ENCODE measurements around the gene DNAAF8.

The DNAAF8 gene

DNA sequence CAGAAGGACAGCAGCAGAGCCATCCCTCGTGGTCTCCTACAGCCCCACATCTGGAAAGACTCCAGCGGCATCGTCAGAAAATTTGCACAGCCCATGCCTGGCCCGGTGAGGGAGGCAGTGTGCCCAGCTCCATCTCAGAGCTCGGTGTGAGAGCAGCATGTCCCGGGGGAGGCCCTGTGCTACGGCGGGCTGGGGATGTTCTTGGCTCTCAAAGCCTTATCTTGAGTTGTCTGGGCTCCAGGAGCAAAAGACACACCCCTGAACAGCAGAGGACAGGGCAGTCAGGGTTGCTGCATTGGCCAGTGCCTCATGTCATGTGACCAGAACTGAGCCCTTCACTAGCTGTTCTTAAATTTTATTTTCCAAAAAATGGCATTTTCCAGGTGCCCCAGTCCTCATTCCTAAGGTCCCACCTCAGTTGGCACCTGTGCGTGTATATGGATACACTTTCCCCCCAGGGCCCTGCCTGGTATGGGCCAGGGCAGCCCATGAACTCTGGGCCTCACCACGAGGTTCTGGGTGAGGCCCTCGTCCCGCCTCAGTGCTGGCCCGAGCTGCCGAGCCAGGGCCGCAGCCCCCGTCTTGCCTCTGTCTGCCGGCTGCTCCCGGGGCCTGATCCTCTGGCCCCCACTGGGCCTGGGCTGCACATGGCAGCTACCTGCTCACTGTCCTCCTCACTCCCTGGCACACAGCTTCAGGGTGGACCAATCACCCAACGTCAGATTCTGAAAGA is 38.0 kb upstream of the DNAAF8 start:
- no peak for DNase-seq

DNA sequence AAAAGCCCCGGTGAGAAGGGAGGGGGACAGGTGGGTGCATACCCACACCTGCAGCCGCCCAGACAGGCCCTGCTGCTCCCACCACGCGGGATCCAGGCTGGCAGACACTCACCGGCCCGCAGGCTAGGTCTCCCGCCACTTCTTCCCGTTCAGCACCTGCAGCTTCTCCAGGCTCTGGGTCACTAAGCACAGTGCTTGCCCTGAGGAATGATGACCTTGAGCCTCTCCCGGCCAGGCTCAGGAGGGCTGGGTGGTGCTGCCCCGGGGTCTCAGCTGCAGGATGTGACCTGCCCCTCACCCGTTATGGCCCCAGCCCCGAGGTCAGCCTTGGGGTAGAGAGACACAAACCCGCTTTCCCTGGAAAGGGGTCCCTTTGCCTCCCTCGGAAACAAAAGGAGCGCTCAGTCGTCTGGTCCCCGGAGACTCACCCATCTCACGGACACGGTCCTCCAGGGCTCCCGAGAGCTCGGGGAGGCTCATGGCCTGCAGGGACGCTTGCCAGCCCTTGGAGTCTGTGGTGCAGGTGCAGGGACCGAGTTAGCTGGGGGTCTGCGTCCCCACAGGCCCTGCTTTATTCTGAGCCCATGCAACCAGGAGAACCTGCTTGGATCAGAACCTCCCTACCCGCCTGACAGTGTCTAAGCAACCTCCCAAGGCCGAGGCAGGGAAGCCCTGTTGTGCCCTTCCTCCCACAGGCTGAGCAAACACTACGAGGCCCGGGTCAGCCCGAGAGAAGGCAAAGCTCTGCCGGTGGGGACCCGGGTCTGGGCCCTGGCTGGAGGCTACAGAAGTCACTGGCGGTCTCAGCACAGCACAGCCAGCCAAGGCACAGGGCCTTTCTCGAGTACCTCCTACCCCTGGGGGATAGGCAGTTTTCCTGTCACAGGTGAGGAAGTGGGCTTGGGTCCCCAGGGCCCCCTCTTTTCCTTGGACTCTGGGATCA is 37.2 kb upstream of the DNAAF8 start:
- DNase-seq, result no peak

DNA sequence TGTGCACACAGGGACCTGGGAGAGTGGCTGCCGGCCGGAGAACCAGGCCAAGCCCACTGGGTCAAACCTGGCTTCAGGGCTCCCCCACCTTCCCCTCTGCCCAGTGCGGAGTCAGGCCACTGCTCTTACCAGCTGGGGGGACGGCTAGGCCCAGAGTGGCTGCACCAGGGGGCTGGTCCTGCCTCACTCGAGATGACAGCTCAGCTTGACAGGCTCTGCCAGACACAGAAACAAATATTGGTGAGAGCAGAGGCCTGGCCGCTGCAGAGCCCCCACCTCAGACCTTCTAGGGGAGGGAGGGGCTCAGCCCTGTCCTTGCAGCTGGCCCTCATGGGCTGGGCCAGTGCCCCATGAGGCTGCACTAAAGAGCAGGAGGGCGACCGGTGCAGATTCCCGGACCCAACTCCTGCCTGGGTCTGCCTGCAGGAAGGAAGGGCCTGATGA is 36.5 kb upstream of the DNAAF8 start:
- no peak for DNase-seq

DNA sequence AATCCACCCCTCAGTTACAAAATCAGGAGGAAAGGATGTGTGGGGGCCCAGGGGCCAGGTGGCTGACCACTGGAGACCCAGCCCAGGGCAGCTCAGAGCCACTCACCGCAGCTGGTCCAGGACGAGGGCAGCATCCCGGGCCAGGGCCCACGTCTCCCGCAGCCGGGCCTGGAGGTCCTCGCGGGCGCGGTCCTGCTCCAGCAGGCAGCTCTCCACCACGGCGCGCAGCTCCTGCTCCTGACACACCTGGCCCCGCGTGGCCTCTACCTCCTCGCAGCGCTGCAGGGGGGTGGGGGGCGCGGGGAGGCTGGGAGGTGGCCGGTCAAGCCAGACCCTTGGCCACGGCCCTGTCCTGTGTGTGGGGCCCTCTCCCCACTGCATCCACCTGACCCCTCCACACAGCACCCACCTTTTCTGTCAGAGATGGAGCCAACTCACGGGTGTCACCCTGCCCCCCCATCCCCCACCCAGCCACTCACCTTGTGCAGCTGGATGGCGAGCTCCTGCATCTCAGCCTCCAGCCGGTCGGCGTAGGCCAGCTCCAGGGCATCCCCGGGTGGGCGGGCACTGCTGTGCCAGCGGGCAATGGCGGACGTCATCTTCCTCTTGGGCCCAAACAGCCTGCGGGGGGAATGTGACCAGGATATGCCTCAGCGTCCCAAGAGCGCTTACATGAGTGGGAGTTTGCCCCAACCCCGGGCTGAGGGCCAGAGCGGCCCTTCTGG is 35.9 kb upstream of the DNAAF8 start:
- no peak for DNase-seq

DNA sequence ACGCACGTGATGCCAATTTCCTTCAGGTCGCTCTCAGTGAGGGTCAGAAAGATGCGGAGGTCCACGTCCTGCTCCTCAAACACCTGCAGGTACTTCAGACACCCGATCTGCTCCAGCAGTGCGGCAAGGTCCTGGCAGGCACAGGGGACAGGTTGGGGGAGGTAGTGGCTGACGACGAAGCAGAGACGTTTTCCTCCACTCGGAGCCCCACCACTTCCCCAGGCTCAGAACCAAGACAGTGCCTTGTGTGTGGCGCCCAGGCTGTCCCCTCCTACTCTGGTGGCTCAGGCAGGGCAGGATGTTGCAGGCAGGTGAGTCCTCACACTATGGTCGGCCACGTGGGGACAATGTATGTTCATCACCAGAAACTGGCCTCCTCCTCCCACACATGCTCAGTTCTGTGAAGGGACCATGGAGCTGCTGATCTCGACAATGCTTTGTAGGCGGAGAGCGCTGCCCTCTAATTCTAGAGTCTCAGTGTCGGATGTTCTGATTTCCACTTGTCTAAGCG is 35.2 kb upstream of the DNAAF8 start:
- DNase-seq, result no peak

DNA sequence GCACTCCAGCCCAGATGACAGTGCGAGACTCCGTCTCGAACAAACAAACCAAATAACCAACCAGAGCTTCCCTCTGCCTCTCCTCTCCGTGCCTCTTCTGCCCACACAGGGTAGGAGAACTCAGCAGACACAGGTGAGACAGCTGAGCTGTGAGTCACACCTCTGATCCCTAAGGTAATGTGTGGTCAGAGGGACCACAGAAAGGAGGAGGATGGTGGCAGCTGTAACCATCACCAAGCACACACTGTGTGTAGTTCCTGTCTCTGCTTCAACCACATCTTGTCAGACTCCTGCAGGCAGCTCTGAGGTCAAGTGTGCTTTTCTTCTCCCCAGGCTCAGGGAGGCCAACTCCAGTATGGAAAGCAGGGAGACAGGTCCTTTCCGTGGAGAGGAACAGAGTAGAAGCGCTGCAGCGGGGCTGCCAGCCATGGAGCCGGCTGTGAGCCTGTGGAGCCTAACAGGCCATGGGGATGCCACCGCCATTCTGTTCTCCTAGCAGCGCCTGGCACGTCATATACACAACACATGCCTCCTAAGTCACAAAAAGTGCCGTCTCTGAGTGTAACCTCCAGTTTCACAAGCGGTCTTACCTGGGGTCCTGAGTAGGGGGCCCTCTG is 33.8 kb upstream of the DNAAF8 start:
- DNase-seq, result no peak

DNA sequence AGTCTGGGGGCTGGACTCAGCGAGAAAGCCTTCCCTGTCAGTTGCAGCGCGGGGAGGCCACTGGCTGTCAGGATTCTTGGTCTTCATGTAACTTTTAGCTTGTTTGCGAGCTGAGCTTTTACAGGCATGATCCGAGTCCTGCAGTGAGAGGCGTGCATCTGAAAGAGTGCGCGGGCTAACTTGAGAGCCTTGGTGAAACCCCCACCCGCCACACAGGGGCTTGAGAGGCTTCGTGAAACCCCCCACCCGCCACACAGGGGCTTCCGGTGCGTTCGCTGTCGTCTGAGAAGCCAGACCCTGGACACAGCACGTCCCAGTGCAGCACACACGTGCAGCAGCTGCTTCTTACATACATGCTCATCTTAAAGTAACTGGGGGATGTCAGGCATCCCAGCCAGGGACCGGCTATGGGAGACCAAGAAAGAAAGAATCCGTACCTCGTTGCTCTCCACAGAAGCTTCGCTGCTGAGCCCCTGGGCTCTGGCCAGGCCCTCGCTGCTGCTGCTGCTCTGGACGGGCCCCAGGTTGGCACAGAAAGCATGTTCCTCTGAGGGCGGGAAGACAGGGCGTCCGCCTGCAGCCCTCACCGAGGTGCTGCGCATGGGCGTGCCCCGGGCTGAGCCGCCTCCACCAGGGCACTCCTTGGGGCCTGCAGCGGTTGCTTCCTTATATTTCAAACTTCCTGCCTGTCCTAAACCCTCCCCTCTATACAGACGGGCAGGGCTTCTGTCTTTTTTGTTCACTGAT is 33.2 kb upstream of the DNAAF8 start:
- no peak for DNase-seq

DNA sequence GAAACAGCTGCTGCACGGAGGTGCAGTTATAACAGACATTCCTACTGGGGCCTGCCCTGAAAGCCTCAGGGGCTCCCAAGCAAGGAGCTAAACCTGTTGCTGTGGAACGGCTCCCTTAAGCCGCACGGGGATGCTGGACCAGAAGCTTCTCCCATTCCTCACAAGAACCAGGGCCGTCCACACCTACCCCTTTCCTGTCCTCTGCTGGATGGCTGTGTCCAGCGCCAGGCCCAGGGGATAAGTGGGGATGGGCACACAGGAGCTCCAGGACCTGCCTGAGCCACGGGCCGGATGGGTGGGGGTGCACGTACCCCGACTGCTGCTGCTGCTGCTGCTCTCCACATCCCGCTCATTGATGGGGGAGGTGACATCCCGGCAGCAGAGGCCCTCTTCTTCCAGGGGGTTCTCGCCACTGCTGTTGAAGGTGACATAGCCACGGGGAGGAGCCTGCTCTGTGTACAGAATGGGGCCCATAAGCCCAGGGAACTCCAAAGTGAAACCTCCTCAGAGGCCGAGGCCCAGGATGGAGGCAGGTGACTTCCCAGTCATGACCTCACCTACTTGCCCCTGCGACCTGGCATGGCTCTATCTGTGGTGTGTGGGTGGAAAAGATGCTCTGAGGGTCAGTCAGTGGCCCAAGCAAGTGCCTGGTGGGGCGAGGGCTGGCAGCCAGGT is 32.4 kb upstream of the DNAAF8 start:
- no peak for DNase-seq

DNA sequence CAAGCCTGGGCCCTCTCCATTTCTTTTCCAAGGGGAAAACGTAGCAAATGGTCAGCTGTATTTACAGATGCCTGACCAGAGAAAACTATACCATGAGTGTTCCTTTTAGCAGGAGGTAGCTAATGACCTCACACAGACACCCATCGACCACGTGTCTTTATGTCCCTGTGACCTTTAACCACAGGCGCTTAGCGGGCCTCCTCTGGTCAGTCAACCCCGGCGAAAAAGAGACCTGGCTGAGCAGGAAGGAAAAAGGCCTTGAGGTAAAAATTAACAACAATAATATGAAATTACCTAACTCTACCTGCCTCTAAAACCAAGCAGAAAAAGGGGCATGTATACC is 31.9 kb upstream of the DNAAF8 start:
- DNase-seq, result no peak

DNA sequence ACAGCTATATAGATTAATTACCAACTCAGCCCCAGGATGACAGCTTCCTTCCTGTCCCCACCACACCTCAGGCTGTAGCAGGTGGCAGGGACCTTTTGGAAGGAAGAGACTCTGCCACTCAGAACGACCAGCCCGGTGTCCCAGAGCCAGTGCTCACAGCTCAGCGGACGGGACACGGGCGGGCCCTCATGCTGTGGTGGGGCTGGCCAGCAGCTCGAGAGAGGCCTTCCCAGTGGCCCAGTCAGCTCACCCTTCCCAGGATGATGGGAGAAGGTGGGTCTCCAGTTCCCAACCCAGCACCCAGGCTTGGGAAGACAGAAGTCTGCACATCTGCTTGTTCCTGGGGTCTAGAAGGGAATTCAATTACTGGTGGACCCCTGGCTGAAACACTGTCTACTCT is 30.4 kb upstream of the DNAAF8 start:
- DNase-seq, result no peak

DNA sequence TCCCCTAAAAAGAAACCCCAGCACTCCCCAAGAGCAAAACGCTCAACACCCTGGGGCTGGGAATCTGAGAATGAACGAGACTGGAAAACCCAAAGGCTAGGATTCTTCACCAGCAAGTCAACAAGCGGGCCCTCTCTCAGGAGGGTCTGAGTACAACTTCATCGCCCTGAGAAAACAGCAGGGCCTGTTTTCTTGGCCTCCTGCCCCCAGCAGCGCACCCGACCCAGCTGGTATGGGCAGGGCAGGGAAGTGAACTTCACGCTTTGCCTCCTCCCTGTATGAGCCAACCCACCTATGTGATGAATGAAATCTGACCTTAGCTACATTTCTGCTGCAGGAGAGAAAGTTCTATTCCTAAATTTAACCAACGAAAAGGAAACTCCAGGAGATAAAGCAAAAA is 29.8 kb upstream of the DNAAF8 start:
- no peak for DNase-seq

DNA sequence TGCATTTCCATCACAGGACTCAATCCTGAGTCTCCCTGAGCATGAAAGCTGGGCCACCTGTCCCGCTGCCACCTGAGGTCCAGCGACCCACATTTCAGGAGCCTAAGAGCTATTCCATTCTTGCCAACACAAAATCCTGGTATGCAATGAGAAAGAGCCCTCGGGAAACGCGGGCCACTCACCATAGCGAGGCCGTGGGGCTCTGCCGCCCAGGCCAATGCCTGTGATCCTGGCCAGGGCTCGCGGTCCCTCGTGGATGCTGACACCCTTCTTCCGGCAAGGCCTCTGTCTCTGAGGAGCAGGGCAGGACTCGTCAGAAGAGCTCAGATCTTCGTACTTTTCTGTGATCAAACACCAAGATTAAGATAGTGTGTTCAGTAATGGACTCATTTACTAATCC is 29.4 kb upstream of the DNAAF8 start:
- no peak for DNase-seq

DNA sequence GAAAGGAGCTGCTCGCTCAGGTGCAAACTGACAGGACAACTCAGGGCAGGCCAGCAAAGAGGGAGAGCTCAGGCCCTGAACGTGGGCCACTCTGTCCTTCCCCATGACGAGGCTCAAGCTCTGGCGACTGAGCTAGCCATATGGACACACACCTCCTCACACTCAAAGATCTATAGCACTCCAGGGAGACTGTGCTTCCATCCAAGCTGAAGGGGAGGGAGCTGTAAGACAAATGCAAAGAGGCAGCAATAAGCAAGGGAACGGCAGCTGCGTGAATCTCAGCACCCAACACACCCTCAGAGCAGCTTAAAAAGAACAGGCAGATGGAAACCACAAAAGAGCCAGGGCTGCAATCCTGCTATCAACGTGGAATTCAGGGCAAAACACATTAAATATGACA is 27.5 kb upstream of the DNAAF8 start:
- DNase-seq, result no peak

DNA sequence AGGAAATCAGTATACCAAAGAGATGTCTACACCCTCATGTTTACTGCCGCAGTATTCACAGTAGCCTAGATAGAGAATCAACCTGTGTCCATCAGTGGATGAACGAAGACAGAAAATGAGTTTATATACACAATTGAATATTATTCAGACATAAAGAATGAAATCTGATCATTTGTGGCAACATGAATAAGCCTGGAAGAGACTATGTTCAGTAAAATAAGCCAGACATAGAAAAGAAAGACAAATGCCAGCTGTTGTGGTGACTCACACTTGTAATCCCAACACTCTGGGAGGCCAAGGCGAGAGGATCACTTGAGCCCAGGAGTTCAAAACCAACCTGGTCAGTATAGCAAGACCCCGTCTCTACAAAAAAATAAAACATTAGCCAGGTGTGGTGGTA is 24.9 kb upstream of the DNAAF8 start:
- DNase-seq, result no peak

DNA sequence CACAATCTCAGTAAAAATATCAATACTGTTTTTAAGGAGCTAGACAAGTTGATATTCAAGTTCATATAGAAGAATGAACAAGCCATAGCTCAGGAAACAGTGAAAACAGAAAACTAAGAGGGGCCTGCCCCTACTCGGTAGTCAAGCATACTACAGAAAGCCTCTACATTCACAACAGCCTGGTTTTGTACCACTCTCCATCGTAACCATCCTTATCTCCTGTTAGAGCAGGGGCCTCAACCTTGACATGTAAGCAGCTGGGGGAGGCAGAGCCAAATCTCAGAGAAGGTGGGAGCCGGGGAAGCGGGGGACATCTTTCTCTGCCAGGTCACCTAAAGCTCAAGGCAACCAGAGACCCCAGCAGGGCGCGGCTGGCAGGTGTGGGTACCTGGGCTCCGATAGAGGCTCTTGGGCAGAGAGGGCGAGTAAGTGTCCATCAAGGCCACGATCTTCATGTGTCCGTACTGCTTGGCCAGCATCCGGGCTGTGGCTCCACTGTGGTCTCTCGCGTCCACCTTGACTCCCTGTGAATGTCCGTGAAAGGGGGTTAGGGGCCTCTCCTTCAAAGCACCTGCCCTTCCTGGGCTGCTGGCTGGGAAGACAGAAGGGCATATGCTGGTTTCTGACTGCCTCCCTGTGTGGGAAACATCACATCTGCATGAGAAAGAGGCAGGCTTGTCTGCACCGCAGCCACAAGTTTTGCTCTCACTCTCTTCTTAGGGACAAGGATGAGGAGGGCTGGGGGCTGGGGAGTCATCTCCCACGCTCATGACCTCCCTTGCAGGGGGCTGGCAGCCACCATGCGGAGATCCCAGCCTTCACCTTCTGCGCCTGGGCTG is 20.5 kb upstream of the DNAAF8 start:
- DNase-seq, result no peak

DNA sequence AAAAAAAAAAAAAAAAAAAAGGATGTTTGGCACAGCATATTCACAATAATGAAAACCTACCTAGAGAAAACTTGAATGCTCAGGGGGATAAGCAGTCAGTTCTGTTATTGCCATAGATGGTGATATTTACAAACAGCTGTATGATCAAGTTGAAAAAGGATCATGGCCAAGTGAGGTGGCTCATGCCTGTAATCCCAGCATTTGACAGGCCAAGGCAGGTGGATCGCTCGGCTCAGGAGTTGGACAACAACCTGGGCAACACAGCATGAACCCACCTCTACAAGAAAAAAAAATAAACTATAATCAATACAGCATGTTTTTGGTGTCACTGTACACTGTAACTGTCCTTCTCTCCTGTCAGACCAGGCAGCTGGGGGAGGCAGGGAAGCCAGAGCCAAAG is 19.3 kb upstream of the DNAAF8 start:
- no peak for DNase-seq

DNA sequence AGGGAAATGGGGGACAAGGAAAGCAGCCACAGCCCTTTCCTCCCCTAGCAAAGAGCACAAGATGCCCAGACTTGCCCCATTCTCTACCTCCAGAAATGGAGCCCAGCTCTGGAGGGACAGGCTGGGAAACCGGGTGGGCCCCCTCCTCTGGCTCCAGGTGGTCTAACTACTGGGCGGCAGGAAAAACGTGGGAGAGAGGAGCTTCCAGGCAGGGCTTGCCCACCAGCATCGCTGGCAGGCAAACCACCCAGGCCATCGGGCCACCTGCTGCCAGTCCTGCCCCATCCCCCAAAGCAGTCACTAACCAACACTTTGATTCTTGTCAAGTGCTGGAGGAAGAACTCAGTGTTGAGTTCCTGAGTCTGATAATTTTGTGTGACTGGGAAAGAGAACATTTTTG is 15.9 kb upstream of the DNAAF8 start:
- no peak for DNase-seq

DNA sequence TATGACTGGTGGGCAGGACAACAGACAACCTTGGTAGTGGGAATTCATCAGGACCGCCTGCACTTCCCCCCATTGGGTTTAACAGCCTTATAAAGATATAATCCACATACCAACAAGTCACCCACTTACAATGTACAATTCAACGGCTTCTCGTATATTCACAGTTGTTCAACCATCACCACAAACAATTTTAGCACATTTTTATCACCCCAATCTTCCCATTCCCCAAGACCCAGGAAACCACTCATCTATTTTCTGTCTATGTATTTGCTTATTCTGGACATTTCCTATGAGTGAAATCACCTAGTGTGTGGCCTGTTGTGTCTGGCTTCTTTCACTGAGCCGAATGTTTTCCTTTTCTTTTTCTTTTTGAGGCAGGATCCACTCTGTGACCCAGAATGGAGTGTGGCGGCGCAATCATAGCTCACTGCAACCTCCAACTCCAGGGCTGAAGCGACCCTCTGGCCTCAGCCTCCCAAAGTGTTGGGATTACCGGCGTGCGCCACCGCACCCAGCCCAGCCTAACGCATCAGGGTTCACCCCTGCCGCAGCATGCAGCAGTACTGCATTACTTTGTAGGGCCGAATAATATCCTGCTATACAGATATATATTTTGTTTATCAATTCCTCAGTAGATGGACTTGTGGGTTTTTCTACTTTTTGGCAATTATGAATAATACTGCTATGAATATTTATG is 11.1 kb upstream of the DNAAF8 start:
- no peak for DNase-seq

DNA sequence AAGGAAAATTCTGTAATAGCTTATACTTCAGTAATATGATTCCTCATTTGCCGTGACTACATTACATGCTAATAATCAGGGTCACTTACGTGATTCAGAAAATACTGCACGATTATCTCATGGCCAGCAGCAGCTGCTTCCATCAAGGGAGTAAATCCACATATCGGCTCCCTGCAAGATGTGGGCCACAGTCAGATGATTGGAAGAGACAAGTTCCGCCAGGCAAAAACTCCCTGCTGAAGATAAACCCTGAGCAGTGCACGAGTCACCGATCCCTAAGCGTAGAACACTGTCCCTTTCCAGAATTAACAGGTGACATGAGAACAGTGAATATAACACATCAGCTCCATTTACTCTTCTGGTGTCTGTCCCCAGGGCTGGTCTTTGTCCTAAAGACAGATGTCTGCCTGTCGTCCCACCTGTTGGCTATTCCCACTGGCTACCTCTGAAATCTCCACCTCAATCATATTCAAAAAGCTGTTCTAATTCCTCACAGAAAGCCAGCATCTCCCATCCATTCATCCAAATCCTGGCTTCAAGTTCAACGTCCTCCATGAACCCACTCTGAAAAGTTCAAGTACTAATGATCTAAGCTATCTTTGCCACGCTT is 9.6 kb upstream of the DNAAF8 start:
- DNase-seq, result no peak

DNA sequence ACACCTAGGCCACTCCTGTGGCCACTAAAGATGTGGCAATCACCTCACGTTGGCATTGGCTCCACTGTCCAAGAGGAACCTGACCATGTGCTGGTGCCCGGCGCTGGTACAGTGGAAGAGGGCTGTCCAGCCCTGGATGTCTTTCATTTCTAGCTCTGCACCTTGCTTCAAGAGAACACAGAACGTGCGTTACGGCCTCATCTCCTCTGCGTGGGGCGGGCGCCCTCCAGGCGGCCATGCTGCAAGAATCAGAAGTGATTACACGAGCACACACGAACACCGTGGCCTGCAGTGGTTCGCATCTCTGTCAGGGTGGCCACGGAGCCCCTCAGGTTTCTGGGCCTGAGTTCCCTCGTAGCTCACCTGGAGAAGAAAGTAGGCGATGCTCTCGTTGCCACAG is 7.7 kb upstream of the DNAAF8 start:
- no peak for DNase-seq
